Measurements from ENCODE around the gene OR6C76. TPM values are rescaled to one million over a fixed set of nuclear protein-coding genes. Genes with fewer than 3 reads are reported as not detected.

Gene OR6C76
- total and polyA plus RNA-seq, 3 experiments from 2014 or later = not detected

DNA sequence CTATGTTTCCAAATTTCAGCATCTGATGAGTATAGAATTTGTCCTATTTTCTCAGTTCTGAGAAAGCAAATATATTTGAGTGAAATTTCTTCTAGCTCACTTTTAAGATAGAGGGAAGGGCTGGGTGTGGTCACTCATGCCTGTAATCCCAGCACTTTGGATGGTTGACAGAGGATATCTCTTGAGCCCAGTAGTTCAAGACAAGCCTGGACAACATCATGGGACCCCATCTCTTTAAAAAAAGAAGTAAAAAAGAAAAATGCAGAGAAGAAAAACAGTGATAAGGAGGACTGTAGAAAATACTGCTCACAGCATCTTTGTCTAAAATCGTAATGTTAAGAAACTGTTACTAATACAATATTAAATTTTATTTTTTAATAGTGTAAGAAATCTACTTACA is 46.2 kb downstream of the OR6C76 start:
- Mint-ChIP-seq H3K4me3 (no peak overlapping the region), H3K27ac (no peak overlapping the region), H3K9me3 (no peaks in the 10 kb centered on the region), H3K36me3 (no peaks in the 10 kb centered on the region), H3K27me3 (peaks cover 2 to 25% of the 10 kb centered on the region in 2 donors), H3K4me1 (no peaks in the 10 kb centered on the region)
- Histone ChIP-seq H3K27me3 (ENCODE audit: insufficient read depth, low read length, poor library complexity, severe bottlenecking) (no peaks in the 10 kb centered on the region), H3K4me3 (ENCODE audit: low read length) (no peak overlapping the region), H3K27ac (ENCODE audit: low read depth, low read length) (no peak overlapping the region), H3K4me1 (ENCODE audit: insufficient read depth, low read length) (no peaks in the 10 kb centered on the region), H3K36me3 (ENCODE audit: insufficient read depth, low read length) (no peaks in the 10 kb centered on the region), H3K9me3 (ENCODE audit: low read length) (no peaks in the 10 kb centered on the region)
- CTCF ChIA-PET = no interaction called here
- POLR2A ChIA-PET = no interaction called here
- no peak for DNase-seq

Other genes with a start within 250 kb of the OR6C76 start
- not detected for gene OR10A7, start 205.2 kb upstream of the OR6C76 start, total RNA-seq
- not detected for gene OR10A7, start 205.2 kb upstream of the OR6C76 start, polyA plus RNA-seq
- not detected for gene OR6C74, start 181.6 kb upstream of the OR6C76 start, total RNA-seq
- gene OR6C74, start 181.6 kb upstream of the OR6C76 start, polyA plus RNA-seq = not detected
- gene OR6C6, start 129.7 kb upstream of the OR6C76 start, total RNA-seq = not detected
- gene OR6C6, start 129.7 kb upstream of the OR6C76 start, polyA plus RNA-seq = not detected
- not detected for gene OR6C1, start 111.9 kb upstream of the OR6C76 start, total RNA-seq
- gene OR6C1, start 111.9 kb upstream of the OR6C76 start, polyA plus RNA-seq = not detected
- gene OR6C3, start 95.5 kb upstream of the OR6C76 start, total RNA-seq = not detected
- gene OR6C3, start 95.5 kb upstream of the OR6C76 start, polyA plus RNA-seq = not detected
- gene OR6C75, start 63.3 kb upstream of the OR6C76 start, total RNA-seq = not detected
- gene OR6C75, start 63.3 kb upstream of the OR6C76 start, polyA plus RNA-seq = not detected
- gene OR6C65, start 25.7 kb upstream of the OR6C76 start, total RNA-seq = not detected
- gene OR6C65, start 25.7 kb upstream of the OR6C76 start, polyA plus RNA-seq = not detected
- not detected for gene OR6C2, start 17.8 kb downstream of the OR6C76 start, total RNA-seq
- not detected for gene OR6C2, start 17.8 kb downstream of the OR6C76 start, polyA plus RNA-seq
- not detected for gene OR6C70, start 43.9 kb downstream of the OR6C76 start, total RNA-seq
- gene OR6C70, start 43.9 kb downstream of the OR6C76 start, polyA plus RNA-seq = not detected
- gene OR6C68, start 66.1 kb downstream of the OR6C76 start, total RNA-seq = not detected
- not detected for gene OR6C68, start 66.1 kb downstream of the OR6C76 start, polyA plus RNA-seq
- not detected for gene OR6C4, start 123.3 kb downstream of the OR6C76 start, total RNA-seq
- gene OR6C4, start 123.3 kb downstream of the OR6C76 start, polyA plus RNA-seq = not detected
- gene OR2AP1, start 146.2 kb downstream of the OR6C76 start, total RNA-seq = not detected
- not detected for gene OR2AP1, start 146.2 kb downstream of the OR6C76 start, polyA plus RNA-seq
- gene OR10P1, start 210.6 kb downstream of the OR6C76 start, total RNA-seq = not detected
- gene OR10P1, start 210.6 kb downstream of the OR6C76 start, polyA plus RNA-seq = not detected